Measurements from ENCODE around the gene LAMTOR3. TPM values are rescaled to one million over a fixed set of nuclear protein-coding genes. Genes with fewer than 3 reads are reported as not detected.
A peak's percentile ranks its signal among the peaks of the same experiment; 100 is the strongest.

The LAMTOR3 gene
- total and polyA plus RNA-seq, 10 donors, result 22.4 to 52.6 (median 37.9) TPM

DNA sequence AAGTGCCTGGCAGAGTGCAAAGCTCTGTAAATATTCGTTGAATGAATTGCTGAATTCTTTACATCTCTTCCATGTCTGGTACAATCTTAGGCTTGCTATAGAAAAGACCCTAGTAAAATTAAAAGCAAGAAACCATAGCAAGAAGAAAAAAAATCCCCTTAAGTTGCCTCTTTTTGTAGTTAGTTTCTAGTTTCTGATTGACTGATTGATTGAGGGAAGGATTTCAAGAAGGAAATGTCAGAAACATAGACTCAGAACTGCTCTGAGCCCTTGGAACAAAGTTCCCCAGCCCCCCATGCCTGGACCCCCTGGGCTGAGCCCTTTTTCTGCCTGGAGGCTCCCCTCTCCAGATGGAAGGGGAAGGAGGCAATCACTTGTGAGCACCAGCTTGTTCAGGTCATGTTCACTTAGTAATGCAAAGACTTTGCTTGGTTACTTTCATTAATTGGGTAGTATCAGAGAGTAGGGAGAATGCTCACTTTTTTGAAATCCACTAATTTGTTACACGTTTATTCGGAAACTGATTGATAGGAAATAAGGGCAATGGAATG is 42.0 kb downstream of the LAMTOR3 start:
- Histone ChIP-seq H3K27me3 (replicated peaks in 1 of 7) (no peaks in the 10 kb centered on the region), H3K36me3 (peaks cover 0 to 30% (median 0%) of the 10 kb centered on the region in 6 donors), H3K9me3 (no peaks in the 10 kb centered on the region), H3K27ac (no peak overlapping the region), H3K4me3 (no peak overlapping the region), H3K4me1 (peaks cover 3 to 73% (median 42%) of the 10 kb centered on the region in 6 donors)
- no peak for DNase-seq
- 80 to 90% (median 80%) methylated on average over 3 of the region's 3 CpGs for WGBS, 5 donors
- TF ChIP-seq POLR2AphosphoS5 (IDR thresholded peaks at IDR 0.05), result no peak
- TF ChIP-seq, protein P1, sequence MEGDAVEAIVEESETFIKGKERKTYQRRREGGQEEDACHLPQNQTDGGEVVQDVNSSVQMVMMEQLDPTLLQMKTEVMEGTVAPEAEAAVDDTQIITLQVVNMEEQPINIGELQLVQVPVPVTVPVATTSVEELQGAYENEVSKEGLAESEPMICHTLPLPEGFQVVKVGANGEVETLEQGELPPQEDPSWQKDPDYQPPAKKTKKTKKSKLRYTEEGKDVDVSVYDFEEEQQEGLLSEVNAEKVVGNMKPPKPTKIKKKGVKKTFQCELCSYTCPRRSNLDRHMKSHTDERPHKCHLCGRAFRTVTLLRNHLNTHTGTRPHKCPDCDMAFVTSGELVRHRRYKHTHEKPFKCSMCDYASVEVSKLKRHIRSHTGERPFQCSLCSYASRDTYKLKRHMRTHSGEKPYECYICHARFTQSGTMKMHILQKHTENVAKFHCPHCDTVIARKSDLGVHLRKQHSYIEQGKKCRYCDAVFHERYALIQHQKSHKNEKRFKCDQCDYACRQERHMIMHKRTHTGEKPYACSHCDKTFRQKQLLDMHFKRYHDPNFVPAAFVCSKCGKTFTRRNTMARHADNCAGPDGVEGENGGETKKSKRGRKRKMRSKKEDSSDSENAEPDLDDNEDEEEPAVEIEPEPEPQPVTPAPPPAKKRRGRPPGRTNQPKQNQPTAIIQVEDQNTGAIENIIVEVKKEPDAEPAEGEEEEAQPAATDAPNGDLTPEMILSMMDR (IDR thresholded peaks at IDR 0.05 in 8 of 11, conservative IDR thresholded peaks at IDR 0.05 in 3 of 11), result no peak
- TF ChIP-seq POLR2A (IDR thresholded peaks at IDR 0.05), result no peak
- intact Hi-C loops (cut with DNase I; ENCODE audit: low total_unique reads), result no loop called here

DNA sequence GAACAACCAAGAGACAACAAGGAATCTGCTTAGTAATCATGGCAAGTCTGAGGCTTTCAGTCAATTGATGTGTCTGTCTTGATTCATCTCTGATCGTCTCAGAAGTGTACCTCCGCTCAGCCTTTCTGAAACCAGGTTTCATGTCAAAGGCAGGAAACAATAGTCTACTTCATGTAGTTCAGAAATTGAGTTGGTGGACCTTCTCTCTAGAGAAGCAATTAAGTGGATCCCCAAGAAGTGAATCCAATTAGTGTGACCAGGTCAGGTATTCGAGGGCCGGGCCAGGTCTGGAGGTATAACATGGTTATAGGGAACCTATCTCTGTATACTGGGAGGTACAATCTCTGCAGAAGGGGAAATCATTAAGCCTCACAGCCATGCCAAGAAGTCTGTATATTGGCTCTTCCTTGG is 45.6 kb downstream of the LAMTOR3 start:
- peaks cover 0 to 24% (median 0%) of the 10 kb centered on the region in 6 donors for H3K36me3 ChIP-seq
- H3K9me3 ChIP-seq, result no peaks in the 10 kb centered on the region
- 79 to 90% (median 85%) methylated on average over 4 of the region's 4 CpGs for WGBS, 5 donors
- H3K27ac ChIP-seq, result peak overlapping the region in 1 of 8 donors; percentile 62
- no peak overlapping the region for H3K4me3 ChIP-seq
- intact Hi-C loops (cut with DNase I; ENCODE audit: low total_unique reads), result no loop called here
- TF ChIP-seq, protein P1 (IDR thresholded peaks at IDR 0.05 in 8 of 11, conservative IDR thresholded peaks at IDR 0.05 in 3 of 11), result no peak
- TF ChIP-seq POLR2A (IDR thresholded peaks at IDR 0.05) (no peak), POLR2AphosphoS5 (IDR thresholded peaks at IDR 0.05) (no peak)
- DNase-seq, result no peak
- peaks cover 3 to 76% (median 37%) of the 10 kb centered on the region in 6 donors for H3K4me1 ChIP-seq
- H3K27me3 ChIP-seq (replicated peaks in 1 of 7), result no peaks in the 10 kb centered on the region

GRCh38 chr4:99847362-99847976 is 46.8 kb downstream of the LAMTOR3 start:
- H3K4me3 ChIP-seq, result no peak overlapping the region
- TF ChIP-seq, protein P1 (IDR thresholded peaks at IDR 0.05 in 8 of 11, conservative IDR thresholded peaks at IDR 0.05 in 3 of 11), result no peak
- TF ChIP-seq POLR2A (IDR thresholded peaks at IDR 0.05) (no peak), POLR2AphosphoS5 (IDR thresholded peaks at IDR 0.05) (peak in 1 of 3 donors; percentile 56)
- 69 to 76% (median 70%) methylated on average over 10 of the region's 10 CpGs for WGBS, 5 donors
- H3K27me3 ChIP-seq (replicated peaks in 1 of 7), result no peaks in the 10 kb centered on the region
- intact Hi-C loops (cut with DNase I; ENCODE audit: low total_unique reads), result no loop called here
- no peak for DNase-seq
- H3K9me3 ChIP-seq, result no peaks in the 10 kb centered on the region
- H3K27ac ChIP-seq, result peak overlapping the region in 6 of 8 donors; percentile 1 to 62 (median 36)
- H3K4me1 ChIP-seq, result peaks cover 3 to 75% (median 37%) of the 10 kb centered on the region in 6 donors
- H3K36me3 ChIP-seq, result peaks cover 0 to 25% (median 3%) of the 10 kb centered on the region in 6 donors

GRCh38 chr4:99846891-99847290 is 47.3 kb downstream of the LAMTOR3 start:
- DNase-seq, result no peak
- no peaks in the 10 kb centered on the region for H3K9me3 ChIP-seq
- H3K4me3 ChIP-seq, result no peak overlapping the region
- peaks cover 3 to 69% (median 36%) of the 10 kb centered on the region in 6 donors for H3K4me1 ChIP-seq
- TF ChIP-seq POLR2AphosphoS5 (IDR thresholded peaks at IDR 0.05) (no peak), POLR2A (IDR thresholded peaks at IDR 0.05) (no peak)
- TF ChIP-seq, protein P1 (IDR thresholded peaks at IDR 0.05 in 8 of 11, conservative IDR thresholded peaks at IDR 0.05 in 3 of 11), result no peak
- WGBS, 5 donors, result 30 to 54% (median 42%) methylated on average over 1 of the region's 1 CpG
- no peaks in the 10 kb centered on the region for H3K27me3 ChIP-seq (replicated peaks in 1 of 7)
- intact Hi-C loops (cut with DNase I; ENCODE audit: low total_unique reads), result no loop called here
- H3K36me3 ChIP-seq, result peaks cover 0 to 29% (median 5%) of the 10 kb centered on the region in 6 donors
- H3K27ac ChIP-seq, result peak overlapping the region in 7 of 8 donors; percentile 1 to 62 (median 29)

Data from spleen (tissue), 11 donors.